HG03196 (cell line): ENCODE results near the gene CD22.

Experiments
- ATAC-seq: cut with Tn5 transposase; IDR thresholded peaks from one replicate; pipeline ENCODE4 v1.9.1; 2021; ENCODE audit not compliant: unreplicated experiment

Gene CD22

DNA sequence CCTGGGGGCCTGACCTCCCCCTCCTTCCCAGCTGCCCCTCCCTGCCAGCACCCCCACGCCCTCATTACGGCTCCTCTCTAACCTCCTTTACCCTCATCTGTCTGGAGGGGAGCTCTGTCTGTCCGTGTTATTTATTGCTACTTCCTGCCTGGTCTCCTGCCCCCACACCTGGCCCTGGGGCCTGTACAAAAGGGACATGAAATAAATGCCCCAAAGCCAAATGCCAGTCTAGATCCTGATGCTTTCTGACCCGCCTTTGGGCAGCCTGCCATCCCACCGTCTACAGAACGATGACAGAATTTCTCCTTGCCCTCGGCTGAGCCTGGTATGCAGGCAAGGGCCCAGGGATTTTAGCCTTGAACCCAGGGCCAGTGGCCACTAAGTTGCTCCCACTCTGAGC, 15.4 kb upstream of the CD22 start:
- no peak for ATAC-seq

DNA sequence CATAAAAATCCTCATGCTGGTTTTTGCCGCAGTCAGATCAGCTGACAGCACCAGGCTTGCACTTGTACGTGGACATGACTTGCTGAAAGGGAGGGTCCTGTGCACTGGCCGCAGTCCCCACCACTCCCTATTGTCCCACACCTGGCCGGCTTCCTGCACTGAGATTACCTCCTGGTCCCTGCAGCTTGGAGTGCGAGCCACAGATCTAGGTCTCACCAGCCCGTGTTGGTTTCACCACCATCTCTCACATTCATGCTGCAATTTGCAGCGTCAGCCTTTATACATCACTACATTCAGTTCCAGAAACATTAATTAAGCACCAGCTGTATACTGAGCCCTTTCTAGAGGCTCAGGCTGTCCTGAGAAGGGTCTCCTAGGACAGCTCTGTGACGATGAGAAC, 15.0 kb upstream of the CD22 start:
- ATAC-seq: no peak

DNA sequence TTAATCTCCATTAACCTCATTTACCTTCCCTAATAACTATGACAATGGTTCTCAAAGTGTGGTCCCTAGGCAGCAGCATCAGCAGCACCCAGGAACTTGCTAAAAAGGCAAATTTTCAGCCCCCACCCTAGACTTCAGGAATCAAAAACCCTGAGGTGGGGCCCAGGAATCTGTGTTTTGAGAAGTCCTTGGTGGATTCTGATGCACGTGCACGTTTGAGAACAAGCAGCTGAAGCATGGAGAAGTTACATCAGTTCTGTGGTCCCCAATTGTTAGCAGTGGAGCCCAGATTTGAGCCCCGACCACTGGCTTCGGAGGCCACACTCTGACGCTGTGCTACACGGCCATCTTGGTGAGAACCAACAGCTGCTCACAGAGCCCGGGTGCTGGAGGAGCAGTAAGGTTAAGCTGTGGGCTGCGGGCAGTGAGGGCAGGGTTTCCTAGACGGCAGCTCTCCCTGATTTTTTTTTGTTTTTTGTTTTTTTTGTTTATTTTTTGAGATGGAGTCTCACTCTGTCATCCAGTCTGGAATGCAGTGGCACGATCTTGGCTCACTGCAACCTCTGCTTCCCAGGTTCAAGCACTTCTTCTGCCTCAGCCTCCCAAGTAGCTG, 14.0 kb upstream of the CD22 start:
- no peak for ATAC-seq

DNA sequence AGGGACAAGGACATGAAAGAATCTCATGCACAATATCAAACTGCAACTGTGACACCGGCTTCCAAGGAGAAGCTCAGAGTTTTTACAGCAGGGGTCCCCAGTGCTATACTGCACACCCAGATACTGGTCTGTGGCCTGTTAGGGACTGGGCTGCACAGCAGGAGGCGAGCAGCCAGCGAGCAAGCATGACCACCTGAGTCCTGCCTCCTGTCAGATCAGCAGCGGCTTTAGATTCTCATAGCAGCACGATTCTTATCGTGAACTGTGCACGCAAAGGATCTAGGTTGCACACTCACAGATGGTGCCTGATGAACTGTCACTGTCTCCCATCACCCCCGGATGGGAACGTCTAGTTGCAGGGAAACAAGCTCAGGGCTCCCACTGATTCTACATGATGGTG, 13.1 kb upstream of the CD22 start:
- no peak for ATAC-seq

DNA sequence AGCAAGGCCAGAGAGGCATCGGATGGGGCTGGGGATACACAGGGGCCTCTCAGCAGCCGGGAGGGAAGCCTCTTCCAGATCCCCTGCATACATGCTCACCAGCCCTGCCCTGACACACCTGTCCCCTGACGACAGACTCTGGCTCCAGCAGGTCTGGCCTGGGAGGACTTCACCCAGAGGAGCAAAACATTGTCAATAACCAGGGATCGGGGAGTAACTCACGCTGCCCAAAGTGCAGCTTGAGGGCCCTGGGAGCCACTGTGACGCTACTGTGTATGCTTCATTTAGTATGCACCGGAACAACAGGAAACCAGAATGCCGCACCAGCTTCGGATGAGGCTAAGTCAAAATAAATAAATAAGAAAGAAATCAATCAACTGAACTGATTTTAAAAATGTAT, 12.4 kb upstream of the CD22 start:
- ATAC-seq: no peak

DNA sequence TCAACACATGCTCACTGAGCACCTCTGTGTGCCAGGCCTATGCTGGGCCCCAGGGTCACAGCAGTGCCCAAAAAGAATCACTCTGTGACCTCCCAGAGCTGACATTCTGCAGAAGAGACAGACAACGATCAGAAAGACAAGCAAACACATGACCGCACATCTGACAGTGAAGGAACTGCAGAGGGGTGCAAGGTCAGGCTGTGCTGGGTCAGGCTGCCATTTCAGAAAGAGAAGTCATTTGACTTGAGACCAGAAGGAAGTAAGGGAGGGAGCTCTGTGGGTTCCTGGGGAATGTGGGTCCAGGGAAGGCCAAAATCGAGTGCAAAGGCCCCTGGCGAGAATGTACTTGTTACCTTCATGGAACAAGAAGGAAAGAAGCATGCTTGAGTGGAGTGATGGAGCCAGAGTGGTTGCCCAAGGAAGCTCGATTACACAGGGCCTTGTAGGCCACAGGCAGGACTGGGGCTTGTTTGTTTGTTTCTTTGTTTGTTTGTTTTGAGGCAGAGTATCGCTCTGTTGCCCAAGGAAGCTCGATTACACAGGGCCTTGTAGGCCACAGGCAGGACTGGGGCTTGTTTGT, 11.4 kb upstream of the CD22 start:
- ATAC-seq: no peak

DNA sequence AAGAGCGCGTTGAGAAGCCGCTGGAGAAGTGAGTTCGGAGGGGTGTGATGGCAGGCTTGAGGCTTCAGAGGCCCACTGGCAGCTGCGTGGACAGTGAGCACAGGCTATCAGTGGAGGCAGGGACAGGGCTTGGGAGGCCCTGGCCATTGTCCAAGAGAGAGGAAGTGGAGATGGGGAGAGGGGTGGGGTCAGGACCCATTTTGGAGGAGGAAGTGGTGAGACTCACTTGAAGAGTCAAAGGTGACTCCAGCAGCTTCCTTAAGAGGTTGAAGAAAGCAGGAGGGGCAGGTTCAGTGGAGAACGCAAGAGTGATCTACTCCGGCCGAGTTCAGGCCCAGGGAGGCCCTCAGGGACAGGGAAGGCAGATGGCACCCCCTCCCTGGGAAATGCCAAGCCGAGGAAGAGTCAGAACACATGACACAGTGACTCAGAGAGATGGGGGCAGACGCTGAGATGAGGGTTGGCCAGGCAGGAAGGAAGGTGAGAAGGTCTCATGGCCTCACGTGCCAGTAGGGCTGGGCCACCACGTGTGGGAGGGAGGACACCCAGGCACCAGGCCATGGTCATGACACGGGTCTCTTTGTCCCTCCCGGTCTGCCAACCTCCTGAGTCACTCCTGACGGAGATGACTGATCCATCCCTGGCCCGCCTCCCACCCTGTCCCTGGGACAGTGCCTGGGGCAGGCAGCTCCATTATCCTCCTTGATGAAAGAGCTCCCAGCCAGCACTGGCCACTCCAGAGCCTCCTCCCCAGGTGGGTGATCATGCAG, 10.1 kb upstream of the CD22 start:
- ATAC-seq: no peak

DNA sequence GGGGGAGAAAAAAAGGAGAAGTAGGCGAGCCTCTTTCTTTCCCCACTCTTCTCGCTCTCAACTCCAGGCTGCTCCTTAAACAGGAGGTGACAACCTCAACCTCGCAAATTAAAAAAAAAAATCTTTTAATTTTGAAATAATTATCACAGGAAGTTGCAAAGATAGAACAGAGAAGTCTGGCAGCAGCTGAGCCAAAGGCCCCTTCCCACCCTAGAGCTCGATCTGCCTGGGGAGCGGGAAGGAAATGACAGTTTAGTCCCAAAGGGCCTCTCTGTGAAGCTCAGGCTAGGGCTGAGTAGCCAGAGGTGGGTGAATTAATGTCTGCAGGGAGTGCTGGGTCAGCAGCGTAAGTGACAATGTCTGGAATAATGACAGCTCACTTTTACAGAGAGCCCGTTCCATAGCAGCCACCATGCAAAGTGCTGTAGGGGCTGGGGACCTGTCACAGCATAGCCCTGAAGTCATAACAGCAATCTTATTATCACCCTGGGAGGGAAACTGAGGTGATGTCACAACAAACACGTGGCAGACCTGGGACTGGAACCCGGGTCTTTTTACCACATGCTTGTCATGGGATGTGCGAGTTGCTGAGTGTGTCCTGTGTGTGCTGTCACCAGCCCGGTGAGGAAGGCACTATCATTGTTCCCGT, 8.8 kb upstream of the CD22 start:
- ATAC-seq: no peak

DNA sequence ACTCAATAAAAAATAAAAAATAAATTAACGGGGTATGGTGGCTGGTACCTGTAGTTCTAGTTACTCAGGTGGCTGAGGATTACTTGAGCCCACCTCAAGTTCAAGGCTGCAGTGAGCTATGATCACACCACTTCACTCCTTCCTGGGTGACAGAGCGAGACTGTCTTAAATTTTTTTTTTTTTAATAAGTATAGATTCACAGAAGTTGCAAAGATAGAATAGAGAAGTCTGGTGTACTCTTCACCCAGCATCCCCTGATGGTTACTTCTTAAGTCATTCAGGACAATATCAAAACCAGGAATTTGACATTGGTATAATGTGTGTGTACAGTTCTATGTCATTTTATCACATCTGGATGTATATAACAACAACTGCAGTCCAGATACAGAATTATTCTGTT, 7.7 kb upstream of the CD22 start:
- no peak for ATAC-seq

DNA sequence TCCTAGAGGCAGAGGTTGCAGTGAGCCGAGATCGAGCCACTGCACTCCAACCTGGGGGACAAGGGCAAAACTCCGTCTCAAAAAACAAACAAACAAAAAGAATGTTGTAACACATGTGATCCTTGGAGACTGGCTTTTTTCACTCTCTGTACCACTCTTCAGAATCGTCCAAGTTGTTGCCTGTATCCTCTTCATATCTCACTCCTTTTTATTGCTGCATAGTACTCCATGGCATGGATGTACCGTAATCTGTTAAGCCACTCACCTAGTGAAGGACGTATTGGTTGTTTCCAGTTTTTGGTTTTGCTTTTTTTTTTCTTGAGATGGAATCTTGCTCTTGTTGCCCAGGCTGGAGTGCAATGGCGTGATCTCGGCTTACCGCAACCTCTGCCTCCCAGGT, 7.0 kb upstream of the CD22 start:
- ATAC-seq: no peak

DNA sequence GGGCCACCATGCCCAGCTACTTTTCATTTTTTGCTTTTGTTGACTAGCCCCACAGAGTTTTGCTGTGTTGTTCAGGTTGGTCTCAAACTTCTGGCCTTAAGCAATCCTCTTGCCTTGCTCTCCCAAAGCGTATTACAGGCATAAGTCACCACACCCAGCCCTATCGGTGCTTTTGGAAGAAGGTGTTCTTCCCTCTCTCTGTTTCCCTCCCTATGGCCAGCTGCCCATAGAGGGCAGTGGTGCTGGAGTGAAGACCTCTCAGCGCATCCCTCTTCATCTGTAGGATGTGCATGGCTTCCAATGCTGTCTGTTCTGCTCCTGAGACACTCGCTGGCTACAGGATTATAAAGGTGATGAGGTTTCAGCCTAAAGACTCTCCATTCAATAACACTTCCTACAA, 1.3 kb upstream of the CD22 start:
- ATAC-seq: no peak

DNA sequence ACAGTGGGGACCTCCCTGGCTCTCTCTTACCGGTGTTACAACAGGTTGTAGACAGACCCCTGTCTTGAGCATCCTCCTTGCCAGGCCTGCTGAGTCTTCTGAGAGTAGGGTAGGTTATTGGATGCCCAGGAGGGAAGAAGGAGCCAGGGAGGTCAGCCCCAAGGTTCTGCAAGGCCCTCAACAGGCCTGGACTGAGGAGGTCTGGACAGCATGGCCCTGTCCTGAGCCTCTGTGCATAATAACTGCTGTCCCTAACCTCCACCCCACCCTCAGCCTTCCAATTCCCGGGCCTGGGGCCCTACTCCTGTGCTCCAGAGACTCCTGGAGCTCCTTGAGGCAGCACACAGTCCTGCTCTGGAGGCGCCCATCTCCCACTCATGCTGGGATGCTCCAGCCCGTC, 336 bp downstream of the CD22 start:
- no peak for ATAC-seq

DNA sequence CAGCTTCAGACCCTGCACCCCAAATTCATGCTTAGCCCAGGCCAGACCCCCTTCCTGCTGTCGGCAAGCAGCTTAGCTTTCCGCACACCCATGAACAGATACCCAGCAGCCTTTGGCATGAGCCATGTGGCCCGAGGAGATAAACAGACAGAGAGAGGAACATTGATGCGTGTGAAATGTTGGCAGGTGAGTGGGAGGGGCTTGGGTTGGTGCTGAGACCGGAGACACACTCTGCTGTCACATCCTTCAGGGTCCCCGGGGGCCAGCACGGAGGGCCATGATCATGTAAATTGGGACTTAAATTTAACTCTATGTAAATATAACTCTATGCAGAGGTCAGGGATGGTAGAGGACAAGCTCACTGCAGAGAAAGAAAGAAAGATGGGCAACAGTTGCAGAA, 1.5 kb downstream of the CD22 start:
- ATAC-seq: peak; percentile 50

DNA sequence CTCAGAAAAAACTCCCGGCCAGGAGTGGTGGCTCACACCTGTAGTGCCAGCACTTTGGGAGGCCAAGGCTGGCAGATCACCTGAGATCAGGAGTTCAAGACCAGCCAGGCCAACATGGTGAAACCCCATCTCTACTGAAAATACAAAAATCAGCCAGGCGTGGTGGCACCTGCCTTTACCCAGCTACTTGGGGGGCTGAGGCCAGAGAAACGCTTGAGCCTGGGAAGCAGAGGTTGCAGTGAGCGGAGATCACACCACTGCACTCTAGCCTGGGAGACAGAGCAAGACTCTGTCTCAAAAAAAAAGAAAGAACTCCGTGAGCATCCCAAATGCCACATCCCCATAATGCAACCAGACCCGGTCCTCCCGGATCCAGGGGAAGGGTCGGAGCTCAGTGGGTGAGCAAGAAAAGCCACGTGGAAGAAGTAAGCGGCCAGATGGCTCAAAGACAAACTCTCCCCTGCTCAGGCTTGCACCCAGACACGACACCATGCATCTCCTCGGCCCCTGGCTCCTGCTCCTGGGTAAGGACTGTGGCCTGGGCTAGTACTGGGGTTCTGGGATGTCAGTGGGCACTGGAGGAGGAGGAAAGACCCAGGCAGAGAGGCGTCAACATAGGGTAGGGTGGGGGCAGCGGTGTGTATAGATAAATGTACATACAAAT, 2.7 kb downstream of the CD22 start:
- ATAC-seq: no peak

DNA sequence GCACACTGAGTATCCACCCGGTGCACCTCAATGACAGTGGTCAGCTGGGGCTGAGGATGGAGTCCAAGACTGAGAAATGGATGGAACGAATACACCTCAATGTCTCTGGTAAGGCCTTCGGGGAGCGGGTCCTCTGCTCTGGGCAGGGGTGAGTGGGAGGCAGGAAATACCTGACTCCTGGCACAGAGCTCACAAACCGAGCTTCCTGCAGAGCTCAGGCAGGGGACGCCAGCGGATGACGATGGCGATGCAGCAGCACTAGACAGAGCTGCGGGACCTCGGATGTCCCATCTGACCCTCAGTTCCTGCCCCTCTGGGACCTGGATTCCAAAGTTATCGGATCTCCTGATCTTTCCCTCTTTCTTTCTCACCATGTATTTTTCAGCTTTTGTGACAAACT, 3.8 kb downstream of the CD22 start:
- ATAC-seq: no peak

DNA sequence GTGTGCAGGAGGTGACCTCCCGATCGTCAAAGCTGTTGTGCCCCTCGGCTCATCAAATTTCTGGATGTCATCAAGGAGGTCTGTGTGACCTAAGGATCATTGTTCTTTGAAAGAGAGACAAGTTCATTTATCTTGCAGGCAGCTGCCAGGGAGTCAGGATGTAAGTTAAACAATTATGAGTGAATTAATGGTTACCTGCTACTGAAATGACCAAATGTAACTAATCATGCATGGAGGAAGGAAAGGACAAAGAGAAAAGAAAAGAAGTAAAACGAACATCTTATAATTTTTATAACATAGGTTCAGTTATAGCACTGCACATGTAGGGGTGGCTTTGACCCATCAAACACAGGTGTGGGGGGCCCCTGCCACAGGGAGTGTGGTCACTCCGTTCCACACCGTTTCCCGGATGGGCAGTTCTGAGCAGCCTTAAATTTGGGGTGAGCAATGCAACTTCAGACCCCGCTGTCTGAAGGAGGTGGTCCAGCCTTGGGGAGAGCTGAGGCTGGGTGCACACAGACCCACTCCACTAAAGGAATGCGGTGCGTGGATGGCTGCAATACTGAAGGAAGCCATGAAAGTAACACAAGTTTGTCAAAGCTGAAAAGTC, 5.3 kb downstream of the CD22 start:
- no peak for ATAC-seq

DNA sequence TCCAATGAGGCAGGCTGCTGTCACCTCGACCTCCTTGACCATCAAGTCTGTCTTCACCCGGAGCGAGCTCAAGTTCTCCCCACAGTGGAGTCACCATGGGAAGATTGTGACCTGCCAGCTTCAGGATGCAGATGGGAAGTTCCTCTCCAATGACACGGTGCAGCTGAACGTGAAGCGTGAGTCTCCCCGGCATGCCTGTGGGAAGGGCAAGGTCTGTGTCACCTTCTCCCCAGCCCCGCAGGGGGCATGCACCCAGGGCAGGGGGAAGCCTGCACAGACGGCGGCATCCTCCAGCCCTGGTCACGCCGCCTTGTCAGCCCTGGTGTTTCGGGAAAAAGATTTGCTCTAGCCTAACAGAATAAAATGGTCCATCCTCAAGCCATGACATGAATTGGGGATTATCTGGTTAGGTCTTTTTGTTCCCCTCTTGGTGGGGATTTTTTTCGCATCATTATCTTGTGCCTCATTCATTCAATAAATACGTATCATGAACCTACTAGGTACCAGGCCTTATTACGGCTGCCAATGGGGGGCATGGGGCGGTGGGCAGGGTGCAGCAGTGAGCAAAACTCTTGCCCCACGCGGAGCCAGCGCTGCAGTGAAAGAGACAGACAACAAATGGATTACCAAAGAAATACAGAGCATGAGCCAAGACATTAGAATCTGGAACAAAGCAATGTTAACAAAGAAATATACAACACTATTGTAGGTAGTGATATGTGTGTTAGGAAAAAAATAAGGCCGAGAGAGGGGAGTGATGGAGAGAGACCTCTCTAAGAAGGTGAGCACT, 7.4 kb downstream of the CD22 start:
- ATAC-seq: no peak

DNA sequence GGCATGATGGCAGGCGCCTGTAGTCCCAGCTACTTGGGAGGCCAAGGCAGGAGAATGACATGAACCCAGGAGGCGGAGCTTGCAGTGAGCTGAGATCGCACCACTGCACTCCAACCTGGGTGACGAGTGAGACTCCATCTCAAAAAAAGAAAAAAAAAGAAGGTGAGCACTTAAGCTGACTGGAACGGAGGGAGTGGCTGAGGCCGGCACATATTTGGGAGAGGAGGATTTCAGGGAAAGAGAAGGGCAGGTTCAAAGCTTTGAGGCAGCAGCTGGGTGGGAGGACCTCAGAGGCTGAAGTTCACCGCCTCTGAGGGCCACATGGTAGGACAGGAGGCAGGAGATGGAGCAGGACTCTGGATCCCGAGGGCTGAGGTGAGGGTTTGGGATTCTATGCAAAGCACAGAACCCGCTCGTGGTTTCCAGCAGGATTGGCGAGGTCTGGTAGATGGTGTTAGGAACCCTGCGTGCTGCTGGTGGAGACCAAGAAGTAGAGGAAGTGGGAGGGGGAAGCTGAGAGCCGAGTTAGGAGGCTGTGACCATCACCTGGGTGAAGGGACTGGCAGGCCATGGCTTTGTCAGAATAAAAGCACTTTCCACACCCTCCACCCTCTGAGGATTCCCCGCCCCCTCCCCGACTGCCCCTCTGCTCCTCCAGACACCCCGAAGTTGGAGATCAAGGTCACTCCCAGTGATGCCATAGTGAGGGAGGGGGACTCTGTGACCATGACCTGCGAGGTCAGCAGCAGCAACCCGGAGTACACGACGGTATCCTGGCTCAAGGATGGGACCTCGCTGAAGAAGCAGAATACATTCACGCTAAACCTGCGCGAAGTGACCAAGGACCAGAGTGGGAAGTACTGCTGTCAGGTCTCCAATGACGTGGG, 8.4 kb downstream of the CD22 start:
- ATAC-seq: no peak

DNA sequence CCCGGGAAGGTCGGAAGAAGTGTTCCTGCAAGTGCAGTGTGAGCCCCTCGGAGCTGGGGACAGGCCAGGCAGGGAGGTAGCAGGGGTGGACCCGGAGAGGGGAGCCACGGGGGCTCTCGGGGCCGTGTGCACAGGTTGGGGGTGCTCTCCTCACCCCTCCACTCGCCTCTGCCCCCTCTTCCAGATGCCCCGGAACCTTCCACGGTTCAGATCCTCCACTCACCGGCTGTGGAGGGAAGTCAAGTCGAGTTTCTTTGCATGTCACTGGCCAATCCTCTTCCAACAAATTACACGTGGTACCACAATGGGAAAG, 9.0 kb downstream of the CD22 start:
- ATAC-seq: no peak

DNA sequence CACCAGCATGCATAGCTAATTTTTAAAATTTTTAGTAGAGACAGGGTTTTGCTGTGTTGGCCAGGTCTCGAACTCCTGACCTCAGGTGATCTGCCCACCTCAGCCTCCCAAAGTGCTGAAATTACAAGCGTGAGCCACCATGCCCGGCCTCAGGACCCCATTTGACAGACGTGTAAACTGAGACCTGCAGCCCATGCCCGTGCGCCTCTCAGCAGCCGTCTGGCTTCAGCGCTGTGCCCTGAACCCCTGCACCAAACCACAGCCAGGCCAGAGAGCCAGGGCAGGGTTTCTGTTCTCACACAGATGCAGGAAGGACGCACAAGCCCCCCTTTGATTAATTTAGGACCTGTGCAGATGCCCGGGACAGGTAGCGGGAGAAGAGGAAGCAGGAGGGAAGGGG, 11.4 kb downstream of the CD22 start:
- no peak for ATAC-seq
